DMS 273 treated with DMSO at 0.1 percent for 48 hours (cell line): ENCODE data around the gene SLAIN1.
A peak's percentile ranks its signal among the peaks of the same experiment; 100 is the strongest.

ENCODE experiments used
- DNase-seq: peaks from one replicate; lab custom pipeline; 2025; lab: John Stamatoyannopoulos, UW

SLAIN1 gene

DNA sequence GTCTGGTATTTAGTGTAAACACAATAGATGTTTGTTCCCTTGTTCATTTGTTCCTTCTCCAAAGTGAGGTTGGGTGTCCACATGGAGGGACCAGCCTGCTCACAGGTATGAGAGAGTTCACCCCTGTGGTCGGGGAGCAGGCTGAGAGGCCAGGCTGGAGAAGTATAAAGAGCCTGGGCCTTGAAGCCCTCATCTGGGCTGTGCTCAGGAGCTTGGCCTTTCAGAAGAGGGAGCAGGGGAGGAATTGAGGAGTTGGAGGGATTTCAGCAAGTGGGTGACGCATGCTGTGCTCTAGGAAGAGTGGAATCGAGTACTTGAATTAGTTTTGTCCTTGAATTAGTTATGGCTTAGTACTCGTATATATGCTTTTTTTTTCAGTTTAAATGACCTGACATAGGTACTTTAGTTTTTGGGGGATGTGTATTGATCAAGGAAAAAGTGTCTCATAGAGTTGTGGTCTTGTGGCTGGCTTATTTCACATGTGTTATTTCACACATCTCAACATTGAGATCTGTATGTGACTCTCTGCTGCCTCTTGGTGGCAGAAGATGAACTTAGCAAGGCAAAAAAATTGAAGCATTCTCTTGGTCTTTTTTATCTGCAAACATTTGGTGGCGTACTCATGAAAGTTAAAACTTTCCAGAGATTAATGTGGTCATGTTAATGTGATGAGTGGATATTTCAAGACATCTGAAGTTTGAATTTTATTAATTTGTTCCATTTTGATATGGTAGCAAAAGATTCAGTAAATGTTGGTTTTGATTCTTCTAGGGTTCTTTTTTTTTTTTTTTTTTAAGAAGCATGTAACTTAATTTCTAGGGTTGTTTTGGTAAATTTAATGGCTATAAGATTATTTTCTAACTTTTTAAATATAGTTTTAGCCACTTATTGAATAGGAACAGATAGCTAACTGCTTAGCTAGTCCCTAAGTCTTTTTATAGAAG is 54.3 kb downstream of the SLAIN1 start:
- DNase-seq, result peak; percentile 41

GRCh38 chr13:77752512-77753069 is 55.1 kb downstream of the SLAIN1 start:
- no peak for DNase-seq

DNA sequence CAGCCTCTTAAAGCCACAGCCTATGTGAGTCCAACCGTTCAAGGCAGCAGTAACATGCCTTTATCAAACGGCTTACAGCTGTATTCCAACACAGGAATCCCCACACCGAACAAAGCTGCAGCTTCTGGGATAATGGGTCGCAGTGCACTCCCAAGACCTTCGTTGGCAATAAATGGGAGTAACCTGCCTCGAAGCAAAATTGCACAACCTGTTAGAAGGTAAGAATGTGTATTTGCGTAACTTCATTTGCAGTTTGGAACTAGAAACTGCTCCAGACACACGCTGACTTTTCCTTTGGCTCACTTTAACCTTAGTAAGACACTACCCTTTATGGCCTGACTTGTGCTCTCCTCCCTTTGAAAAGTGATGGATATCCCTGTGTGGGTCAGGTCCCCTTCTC is 63.4 kb downstream of the SLAIN1 start:
- no peak for DNase-seq

DNA sequence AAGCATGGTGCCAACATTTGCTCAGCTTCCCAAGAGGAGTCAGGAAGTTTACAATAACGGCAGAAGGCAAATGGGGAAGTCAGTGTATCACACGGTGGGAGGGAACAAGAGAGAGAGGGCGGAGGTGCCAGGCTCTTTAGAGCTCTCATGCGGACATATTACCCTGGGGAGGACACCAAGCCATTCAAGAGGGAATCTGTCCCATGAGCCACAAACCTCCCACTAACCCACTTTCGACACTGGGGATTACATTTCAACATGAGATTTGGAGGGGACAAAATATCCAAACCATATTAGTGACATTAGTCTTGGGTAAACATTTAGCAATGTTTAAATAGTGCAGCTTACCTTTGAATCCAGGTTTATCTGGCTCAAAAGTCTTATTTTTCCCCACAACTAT is 69.9 kb downstream of the SLAIN1 start:
- no peak for DNase-seq

- DNase-seq, result no peak
Observed at GRCh38 chr13:77774181-77774580, 76.7 kb downstream of the SLAIN1 start.

- no peak for DNase-seq
Observed at GRCh38 chr13:77776704-77777103, 79.2 kb downstream of the SLAIN1 start.

GRCh38 chr13:77779552-77780272 is 82.2 kb downstream of the SLAIN1 start:
- peak; percentile 2 for DNase-seq

DNA sequence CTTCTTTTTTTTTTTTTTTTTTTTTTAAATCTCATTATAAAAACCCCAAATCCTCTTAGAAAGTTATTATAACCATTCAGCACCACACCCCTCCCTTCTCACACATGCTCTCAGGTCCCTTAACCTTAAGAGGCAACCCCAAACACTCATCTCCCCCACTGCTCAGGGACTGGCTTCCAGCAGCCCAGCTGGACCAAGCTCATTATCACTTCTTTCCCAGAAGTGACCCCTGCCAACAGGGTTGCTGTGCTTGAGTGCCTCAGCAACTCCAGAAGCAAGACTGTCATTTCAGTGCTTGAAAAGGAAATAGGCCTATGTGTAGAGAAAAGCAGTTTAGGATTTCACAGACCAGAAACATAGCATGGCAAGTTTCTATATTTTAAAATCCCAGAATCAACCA is 84.3 kb downstream of the SLAIN1 start:
- DNase-seq, result no peak

DNA sequence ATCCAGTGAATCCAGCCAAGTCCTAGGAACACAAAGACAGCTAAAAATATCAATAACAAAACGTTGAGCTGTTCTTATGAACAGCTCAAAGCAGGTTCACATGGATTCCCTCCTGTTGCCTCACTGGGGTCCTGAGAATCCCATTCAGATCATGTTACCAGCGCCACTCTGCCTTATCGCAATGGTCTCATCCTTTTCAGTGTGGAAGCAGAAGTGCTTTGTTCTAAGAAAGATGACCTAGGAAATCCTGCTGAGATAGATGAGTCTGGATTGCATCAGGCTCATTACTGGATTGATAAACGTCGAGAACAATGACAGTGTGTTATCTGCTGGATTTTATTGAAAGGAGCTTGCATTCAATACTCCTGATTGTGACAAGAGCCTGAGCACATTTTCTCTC is 87.0 kb downstream of the SLAIN1 start:
- DNase-seq, result no peak

DNA sequence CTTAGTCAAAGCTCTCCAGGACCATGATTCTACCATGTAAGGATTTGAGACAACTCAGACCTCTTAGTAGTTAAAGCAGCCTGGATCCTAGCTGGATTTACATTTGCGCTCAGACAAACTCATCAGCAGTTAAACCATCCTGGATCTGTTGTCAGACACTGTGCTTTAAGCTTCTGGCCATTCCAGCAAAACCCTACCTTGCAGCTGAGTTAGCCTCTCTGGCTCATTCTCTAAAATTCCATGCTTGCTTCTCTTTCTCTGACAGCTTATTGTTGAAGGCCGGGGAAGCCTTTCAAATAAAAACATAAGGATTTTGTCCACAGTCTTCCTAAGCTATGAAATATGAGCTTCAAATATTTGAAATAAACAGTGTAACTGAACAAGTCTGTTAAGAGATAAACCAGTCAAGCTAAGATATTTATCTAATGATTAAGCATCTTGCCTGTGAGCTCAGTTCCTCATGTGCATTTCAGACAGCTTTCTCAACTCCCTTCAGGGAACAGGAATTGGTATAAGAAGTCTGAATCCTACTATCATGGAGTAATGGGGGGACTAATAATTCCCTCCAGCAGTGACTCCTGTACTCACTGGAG is 89.3 kb downstream of the SLAIN1 start:
- no peak for DNase-seq

- no peak for DNase-seq
Observed at GRCh38 chr13:77789376-77789775, 91.9 kb downstream of the SLAIN1 start.

DNA sequence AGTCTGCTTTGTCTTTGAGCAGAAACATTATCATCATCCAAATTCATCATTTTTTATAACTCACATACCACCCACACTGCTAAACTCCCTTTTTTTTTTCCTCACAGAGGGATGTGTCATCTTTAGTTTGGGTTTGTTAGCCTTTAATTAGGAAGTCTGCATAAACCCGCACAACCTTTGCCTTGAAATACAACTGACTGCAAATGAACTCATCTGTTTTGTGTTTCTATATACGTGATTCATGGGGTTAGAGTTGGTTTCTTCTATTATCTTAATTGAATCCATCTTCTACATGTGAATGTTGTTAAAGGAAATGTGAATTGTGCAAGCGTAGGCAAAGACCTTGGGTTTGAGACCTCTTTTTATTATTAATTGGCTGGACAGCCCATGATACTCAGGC is 102.7 kb downstream of the SLAIN1 start:
- DNase-seq, result no peak

- no peak for DNase-seq
Observed at GRCh38 chr13:77806518-77806917, 109.0 kb downstream of the SLAIN1 start.

GRCh38 chr13:77807431-77808135 is 110.1 kb downstream of the SLAIN1 start:
- no peak for DNase-seq

- no peak for DNase-seq
Observed at GRCh38 chr13:77810430-77810829, 112.9 kb downstream of the SLAIN1 start.

- no peak for DNase-seq
Observed at GRCh38 chr13:77810878-77811277, 113.4 kb downstream of the SLAIN1 start.

GRCh38 chr13:77811381-77811780 is 113.9 kb downstream of the SLAIN1 start:
- no peak for DNase-seq

DNA sequence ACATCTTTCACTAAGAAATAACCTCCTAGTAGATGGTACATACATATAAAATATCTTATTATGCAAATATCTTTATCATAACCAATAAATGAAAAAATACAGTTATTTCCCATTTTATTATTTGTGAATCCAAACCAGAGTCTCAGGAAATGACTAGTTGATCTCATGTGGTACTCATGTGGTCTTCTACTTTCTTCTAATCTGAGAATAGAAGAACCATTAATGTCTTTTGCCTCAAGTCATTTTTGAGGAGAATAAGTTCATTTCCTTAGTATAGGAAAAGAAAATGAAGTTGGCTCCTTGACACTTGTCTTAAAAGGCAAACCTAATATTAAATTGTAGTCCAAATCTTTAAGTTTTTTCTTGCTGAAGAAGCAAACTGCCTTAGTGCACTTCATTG is 114.5 kb downstream of the SLAIN1 start:
- no peak for DNase-seq
